ENCODE results near the gene AGAP5. TPM values are rescaled to one million over a fixed set of nuclear protein-coding genes. Genes with fewer than 3 reads are reported as not detected.
"Not testable (repeated sequence)": the region's sequence is repeated elsewhere in the genome, so short reads cannot be mapped to it uniquely, and the experiment has no call there.

The AGAP5 gene
- polyA plus RNA-seq, 3 donors = 0.23 to 8.9 (median 0.44) TPM

GRCh38 chr10:73687641-73688040 is 10.3 kb downstream of the AGAP5 start:
- H3K9me3 ChIP-seq (replicated peaks in 1 of 2; ENCODE audit: control insufficient read depth in 1 of 2, insufficient read depth in 1 of 2, low read length in 2 of 2); H3K4me1 Mint-ChIP-seq; H3K4me3 Mint-ChIP-seq; H3K4me1 ChIP-seq (ENCODE audit: control insufficient read depth in 1 of 2, insufficient read depth in 2 of 2, low read length in 2 of 2); H3K27me3 Mint-ChIP-seq (ENCODE audit: low read depth in 3 of 3); H3K27ac Mint-ChIP-seq; H3K27ac ChIP-seq (ENCODE audit: low read depth in 1 of 2, low read length in 2 of 2); H3K9ac ChIP-seq (ENCODE audit: insufficient read depth, low read length, poor library complexity, severe bottlenecking); H3K36me3 ChIP-seq (replicated peaks in 1 of 2; ENCODE audit: control insufficient read depth in 1 of 2, insufficient read depth in 2 of 2, low read length in 2 of 2); H3K27me3 ChIP-seq (ENCODE audit: control insufficient read depth in 2 of 2, insufficient read depth in 2 of 2, low read length in 2 of 2); H2AFZ ChIP-seq (ENCODE audit: insufficient read depth, low read depth, low read length, poor library complexity, severe bottlenecking); H3K4me3 ChIP-seq (replicated peaks in 1 of 3; ENCODE audit: low read depth in 2 of 3, low read length in 3 of 3); intact Hi-C loops (cut with micrococcal nuclease); DNase-seq; H4K20me1 ChIP-seq (ENCODE audit: insufficient read depth, low read length); H3K9me3 Mint-ChIP-seq; H3K79me2 ChIP-seq (ENCODE audit: insufficient read depth, low read length); H3K4me2 ChIP-seq (replicated peaks; ENCODE audit: extremely low read depth, low read length, poor library complexity, severe bottlenecking): not testable (repeated sequence)
- H3K36me3 Mint-ChIP-seq = peaks cover 23 to 31% of the 10 kb centered on the region in 2 donors
- WGBS (ENCODE audit: insufficient coverage) = no CpG with 5 or more reads among the region's 1 CpG

GRCh38 chr10:73674546-73674945 is 23.4 kb downstream of the AGAP5 start:
- H2AFZ ChIP-seq (ENCODE audit: insufficient read depth, low read depth, low read length, poor library complexity, severe bottlenecking); H3K4me3 ChIP-seq (replicated peaks in 1 of 3; ENCODE audit: low read depth in 2 of 3, low read length in 3 of 3); H3K4me1 Mint-ChIP-seq; H3K4me1 ChIP-seq (ENCODE audit: control insufficient read depth in 1 of 2, insufficient read depth in 2 of 2, low read length in 2 of 2); H3K36me3 ChIP-seq (replicated peaks in 1 of 2; ENCODE audit: control insufficient read depth in 1 of 2, insufficient read depth in 2 of 2, low read length in 2 of 2); H3K27me3 ChIP-seq (ENCODE audit: control insufficient read depth in 2 of 2, insufficient read depth in 2 of 2, low read length in 2 of 2); H3K27ac Mint-ChIP-seq; H3K9me3 Mint-ChIP-seq; H3K9me3 ChIP-seq (replicated peaks in 1 of 2; ENCODE audit: control insufficient read depth in 1 of 2, insufficient read depth in 1 of 2, low read length in 2 of 2); DNase-seq; H4K20me1 ChIP-seq (ENCODE audit: insufficient read depth, low read length); H3K36me3 Mint-ChIP-seq; H3K79me2 ChIP-seq (ENCODE audit: insufficient read depth, low read length); H3K9ac ChIP-seq (ENCODE audit: insufficient read depth, low read length, poor library complexity, severe bottlenecking); H3K4me2 ChIP-seq (replicated peaks; ENCODE audit: extremely low read depth, low read length, poor library complexity, severe bottlenecking); intact Hi-C loops (cut with micrococcal nuclease); H3K27ac ChIP-seq (ENCODE audit: low read depth in 1 of 2, low read length in 2 of 2); H3K4me3 Mint-ChIP-seq; H3K27me3 Mint-ChIP-seq (ENCODE audit: low read depth in 3 of 3): not testable (repeated sequence)
- WGBS (ENCODE audit: insufficient coverage) = no CpG with 5 or more reads among the region's 20 CpGs

- H2AFZ ChIP-seq (ENCODE audit: insufficient read depth, low read depth, low read length, poor library complexity, severe bottlenecking); H3K9me3 ChIP-seq (replicated peaks in 1 of 2; ENCODE audit: control insufficient read depth in 1 of 2, insufficient read depth in 1 of 2, low read length in 2 of 2); H3K4me2 ChIP-seq (replicated peaks; ENCODE audit: extremely low read depth, low read length, poor library complexity, severe bottlenecking); H3K27ac Mint-ChIP-seq; H3K27me3 ChIP-seq (ENCODE audit: control insufficient read depth in 2 of 2, insufficient read depth in 2 of 2, low read length in 2 of 2); H4K20me1 ChIP-seq (ENCODE audit: insufficient read depth, low read length); H3K4me3 Mint-ChIP-seq; DNase-seq; H3K4me1 ChIP-seq (ENCODE audit: control insufficient read depth in 1 of 2, insufficient read depth in 2 of 2, low read length in 2 of 2); H3K36me3 ChIP-seq (replicated peaks in 1 of 2; ENCODE audit: control insufficient read depth in 1 of 2, insufficient read depth in 2 of 2, low read length in 2 of 2); H3K79me2 ChIP-seq (ENCODE audit: insufficient read depth, low read length); H3K27me3 Mint-ChIP-seq (ENCODE audit: low read depth in 3 of 3); intact Hi-C loops (cut with micrococcal nuclease); H3K9me3 Mint-ChIP-seq; H3K9ac ChIP-seq (ENCODE audit: insufficient read depth, low read length, poor library complexity, severe bottlenecking); H3K4me3 ChIP-seq (replicated peaks in 1 of 3; ENCODE audit: low read depth in 2 of 3, low read length in 3 of 3); H3K27ac ChIP-seq (ENCODE audit: low read depth in 1 of 2, low read length in 2 of 2); H3K36me3 Mint-ChIP-seq; H3K4me1 Mint-ChIP-seq: not testable (repeated sequence)
- no CpG with 5 or more reads among the region's 4 CpGs for WGBS (ENCODE audit: insufficient coverage)
These were observed 29.5 kb downstream of the AGAP5 start for GRCh38 chr10:73668378-73668777.

GRCh38 chr10:73666153-73666809 is 31.6 kb downstream of the AGAP5 start:
- H3K4me3 Mint-ChIP-seq; H3K36me3 ChIP-seq (replicated peaks in 1 of 2; ENCODE audit: control insufficient read depth in 1 of 2, insufficient read depth in 2 of 2, low read length in 2 of 2); H3K4me3 ChIP-seq (replicated peaks in 1 of 3; ENCODE audit: low read depth in 2 of 3, low read length in 3 of 3); H4K20me1 ChIP-seq (ENCODE audit: insufficient read depth, low read length); H3K27me3 Mint-ChIP-seq (ENCODE audit: low read depth in 3 of 3); H3K4me1 Mint-ChIP-seq; DNase-seq; H3K9ac ChIP-seq (ENCODE audit: insufficient read depth, low read length, poor library complexity, severe bottlenecking); H2AFZ ChIP-seq (ENCODE audit: insufficient read depth, low read depth, low read length, poor library complexity, severe bottlenecking); H3K27me3 ChIP-seq (ENCODE audit: control insufficient read depth in 2 of 2, insufficient read depth in 2 of 2, low read length in 2 of 2); H3K36me3 Mint-ChIP-seq; intact Hi-C loops (cut with micrococcal nuclease); H3K79me2 ChIP-seq (ENCODE audit: insufficient read depth, low read length); H3K27ac ChIP-seq (ENCODE audit: low read depth in 1 of 2, low read length in 2 of 2); H3K4me2 ChIP-seq (replicated peaks; ENCODE audit: extremely low read depth, low read length, poor library complexity, severe bottlenecking); H3K4me1 ChIP-seq (ENCODE audit: control insufficient read depth in 1 of 2, insufficient read depth in 2 of 2, low read length in 2 of 2); H3K9me3 Mint-ChIP-seq; H3K9me3 ChIP-seq (replicated peaks in 1 of 2; ENCODE audit: control insufficient read depth in 1 of 2, insufficient read depth in 1 of 2, low read length in 2 of 2): not testable (repeated sequence)
- H3K27ac Mint-ChIP-seq = peak overlapping the region in 1 of 7 donors; percentile 18
- WGBS (ENCODE audit: insufficient coverage) = no CpG with 5 or more reads among the region's 5 CpGs
